NCI-H1105 treated with DMSO at 0.1 percent for 48 hours (cell line): ENCODE data around the gene POTEM.
"Not testable (repeated sequence)": the region's sequence is repeated elsewhere in the genome, so short reads cannot be mapped to it uniquely, and the experiment has no call there.

Experiments used
- DNase-seq: peaks from one replicate; lab custom pipeline; 2025; lab: John Stamatoyannopoulos, UW

Gene POTEM

DNA sequence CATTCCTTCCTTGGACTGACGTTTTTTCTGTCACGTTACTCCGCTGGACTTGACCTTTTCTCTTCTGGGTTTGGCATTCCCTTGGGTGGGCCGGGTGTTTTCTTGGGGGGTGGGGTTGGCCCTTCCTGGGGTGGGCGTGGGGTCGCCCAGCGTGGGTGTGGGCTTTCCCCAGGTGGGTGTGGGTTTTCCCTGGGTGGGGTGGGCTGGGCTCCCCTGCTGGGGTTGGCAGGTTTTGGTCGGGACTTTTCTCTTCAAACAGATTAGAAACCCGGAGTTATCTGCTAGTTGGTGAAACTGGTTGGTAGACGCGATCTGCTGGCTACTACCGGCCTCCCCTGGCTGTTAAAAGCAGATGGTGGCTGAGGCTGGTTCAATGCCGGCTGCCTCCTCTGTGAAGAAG, at the start of gene POTEM:
Gene POTEM (plus strand): TSS at position 301 of the 400 bp plus-strand sequence. CDS start 52 bp downstream, at position 353.
- not testable (repeated sequence) for DNase-seq

DNA sequence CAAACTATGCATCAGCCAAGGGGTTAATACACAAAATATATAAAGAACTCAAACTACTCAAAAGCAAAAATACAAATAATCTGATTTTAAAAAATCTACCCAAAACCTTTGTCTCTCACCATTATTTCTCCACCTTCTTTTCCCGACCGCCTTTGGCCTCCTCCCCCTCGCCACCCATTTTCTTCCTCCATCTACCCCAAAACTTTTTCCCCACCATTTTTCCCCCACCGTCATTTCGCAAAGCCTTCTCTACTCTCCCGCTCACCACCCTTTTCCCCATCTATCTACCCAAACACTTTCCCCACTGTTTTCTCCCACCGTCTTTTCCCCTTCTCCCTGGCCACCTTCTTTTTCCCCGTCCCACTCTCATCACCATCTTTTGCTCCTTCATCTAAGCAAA, 48.9 kb upstream of the POTEM start:
- DNase-seq = not testable (repeated sequence)

DNA sequence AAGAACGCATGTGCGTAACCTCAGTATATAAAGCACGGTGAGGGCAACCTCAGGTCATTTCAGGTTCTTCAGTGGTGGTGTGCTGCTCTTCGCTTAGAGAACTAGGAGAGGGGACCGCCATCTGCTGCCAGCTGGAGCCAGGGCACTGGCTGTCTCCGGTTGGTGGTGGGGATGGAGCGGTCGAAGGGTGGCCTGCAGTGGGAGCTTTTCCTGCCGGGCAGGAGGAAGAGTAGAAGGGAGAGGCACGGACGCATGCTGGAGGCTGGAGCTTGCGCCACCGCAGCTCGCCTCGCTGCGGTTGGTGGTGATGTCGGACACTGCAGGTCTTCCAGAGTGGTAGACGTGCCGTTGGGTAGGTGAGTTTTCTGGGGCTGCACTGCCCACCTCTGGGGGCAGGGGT, 47.2 kb upstream of the POTEM start:
- DNase-seq = not testable (repeated sequence)

DNA sequence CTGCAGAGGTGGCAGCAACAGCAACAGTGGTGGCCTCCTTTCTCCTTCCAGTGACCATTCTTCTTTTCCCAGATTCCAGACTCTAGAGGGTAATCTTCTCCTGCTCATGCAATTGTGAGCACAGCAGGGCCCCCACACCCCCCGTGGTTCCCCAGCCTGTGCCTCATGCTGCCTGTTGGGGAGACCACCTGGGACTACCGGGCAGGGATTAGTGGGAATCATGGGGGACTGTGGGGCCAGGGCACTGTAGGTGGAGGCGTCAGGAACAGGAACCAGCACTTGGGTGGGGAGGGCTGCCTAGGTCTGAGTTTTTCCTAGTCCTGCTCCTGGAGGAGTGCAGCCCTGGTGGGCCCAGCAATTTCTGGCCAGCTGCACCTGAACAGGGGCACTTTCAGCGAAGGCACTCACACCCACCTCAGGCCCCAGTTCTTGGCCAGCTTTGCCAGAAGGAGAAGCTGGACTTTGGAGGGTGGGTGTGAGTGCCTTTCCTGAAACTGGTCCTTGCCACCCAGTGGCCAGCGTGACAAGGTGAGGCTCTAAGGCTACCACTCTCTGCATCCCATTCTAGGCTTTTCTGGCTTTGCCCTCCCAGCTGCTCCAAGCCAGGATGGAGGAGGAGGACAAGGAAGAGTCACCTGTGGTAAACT, 46.1 kb upstream of the POTEM start:
- DNase-seq = not testable (repeated sequence)

DNA sequence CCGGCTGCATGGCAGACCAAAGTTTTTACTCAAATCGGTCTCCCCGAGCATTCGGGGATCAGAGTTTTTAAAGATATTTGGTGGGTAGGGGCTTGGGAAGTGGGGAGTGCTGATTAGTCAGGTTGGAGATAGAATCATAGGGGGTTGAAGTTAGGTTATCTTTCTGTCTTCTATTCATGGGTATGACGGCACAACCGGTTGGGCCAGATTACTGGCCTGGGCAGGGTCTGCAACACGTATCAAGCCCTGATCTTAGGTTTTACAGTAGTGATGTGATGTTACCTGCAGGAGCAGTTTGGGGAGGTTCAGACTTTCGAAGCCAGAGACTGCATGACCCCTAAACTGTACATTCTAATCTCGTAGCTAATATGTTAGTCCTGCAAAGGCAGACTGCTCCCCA, 30.4 kb upstream of the POTEM start:
- not testable (repeated sequence) for DNase-seq

DNA sequence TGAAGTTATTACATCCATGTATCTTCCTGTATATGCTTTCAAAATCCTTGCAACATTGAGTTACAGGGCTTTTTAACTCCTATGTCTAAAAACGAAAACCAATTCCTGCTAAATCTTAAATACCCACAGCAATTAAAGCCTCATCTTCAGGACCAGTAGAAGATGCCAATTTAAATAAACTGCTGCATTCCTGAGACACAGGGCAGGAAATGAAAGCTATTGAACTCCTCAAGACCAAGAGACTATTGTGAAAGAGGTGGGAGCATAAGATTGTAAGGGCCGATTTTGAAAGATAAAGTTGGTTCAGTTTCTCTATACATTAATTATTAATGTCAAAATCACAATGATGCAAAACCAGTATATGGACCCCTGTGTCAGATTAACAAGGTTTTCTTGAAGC, 28.5 kb upstream of the POTEM start:
- DNase-seq = not testable (repeated sequence)

DNA sequence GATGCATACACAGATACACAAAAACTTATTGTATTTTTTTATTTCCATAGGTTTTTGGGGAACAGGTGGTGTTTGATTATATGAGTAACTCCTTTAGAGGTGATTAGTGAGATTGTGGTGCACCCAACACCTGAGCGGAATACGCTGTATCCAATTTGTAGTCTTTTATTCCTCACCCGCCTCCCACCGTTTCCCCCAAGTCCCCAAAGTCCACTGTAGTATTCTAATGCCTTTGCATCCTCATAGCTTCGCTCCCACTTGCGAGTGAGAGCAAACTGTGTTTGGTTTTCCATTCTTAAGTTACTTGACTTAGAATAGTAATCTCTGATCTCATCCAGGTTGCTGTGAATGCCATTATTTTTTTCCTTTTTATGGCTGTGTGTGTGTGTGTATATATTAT, 17.3 kb upstream of the POTEM start:
- not testable (repeated sequence) for DNase-seq

DNA sequence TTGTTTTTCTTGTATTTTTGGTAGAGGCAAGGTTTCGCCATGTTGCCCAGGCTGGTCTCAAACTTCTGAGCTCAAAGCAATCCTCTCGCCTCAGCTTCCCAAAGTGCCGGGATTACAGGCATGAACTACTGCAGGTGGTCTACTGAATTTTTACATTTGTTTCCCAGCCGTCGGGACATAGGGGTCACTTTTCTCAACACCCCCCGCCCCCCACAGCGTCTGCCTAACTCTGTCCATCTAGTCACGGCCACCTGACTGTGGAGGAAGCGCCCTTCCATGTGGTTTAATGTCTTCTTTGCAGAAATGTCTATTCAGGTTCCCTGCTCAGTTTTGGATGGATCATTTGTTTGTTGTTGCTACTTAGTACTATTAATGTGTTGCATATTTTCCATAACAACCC, 14.1 kb upstream of the POTEM start:
- not testable (repeated sequence) for DNase-seq

DNA sequence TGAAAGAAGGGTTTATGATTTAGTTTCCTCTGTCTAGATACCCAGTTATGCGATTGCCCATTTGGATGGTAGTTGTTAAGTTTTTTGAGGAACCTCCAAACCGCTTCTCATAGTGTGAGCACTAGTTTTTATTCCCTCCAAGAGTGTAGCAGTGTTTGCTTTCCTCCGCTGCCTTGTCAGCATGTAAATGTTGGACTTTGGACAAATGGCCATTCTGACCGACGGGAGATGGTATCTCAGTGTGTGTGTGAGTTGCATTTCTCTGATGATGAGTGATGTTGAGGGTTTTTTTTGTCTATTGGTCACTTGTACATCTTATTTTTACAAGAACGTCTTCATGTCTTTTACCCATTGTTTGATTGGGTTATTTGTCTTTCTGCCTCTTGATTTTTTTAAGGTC, 11.4 kb upstream of the POTEM start:
- DNase-seq = not testable (repeated sequence)

DNA sequence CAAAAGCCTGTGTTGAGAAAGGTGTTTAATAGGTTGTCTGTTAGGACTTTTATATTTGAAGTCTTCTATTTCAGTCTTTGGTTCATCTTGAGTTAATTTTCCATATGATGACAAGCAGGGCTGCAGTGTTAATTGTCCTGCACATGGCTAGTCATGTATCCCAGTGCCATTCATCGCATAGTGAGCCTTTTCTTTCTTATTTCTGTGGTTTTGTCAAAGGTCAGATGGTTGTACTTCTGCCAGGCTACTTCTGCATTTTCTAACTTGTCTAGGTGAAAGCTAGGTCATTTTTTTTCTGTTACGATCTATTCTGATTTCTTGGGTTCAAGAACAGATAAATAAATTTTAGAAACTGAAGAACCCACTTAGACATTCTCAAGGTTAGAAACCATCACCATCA, 5.7 kb upstream of the POTEM start:
- DNase-seq = not testable (repeated sequence)

DNA sequence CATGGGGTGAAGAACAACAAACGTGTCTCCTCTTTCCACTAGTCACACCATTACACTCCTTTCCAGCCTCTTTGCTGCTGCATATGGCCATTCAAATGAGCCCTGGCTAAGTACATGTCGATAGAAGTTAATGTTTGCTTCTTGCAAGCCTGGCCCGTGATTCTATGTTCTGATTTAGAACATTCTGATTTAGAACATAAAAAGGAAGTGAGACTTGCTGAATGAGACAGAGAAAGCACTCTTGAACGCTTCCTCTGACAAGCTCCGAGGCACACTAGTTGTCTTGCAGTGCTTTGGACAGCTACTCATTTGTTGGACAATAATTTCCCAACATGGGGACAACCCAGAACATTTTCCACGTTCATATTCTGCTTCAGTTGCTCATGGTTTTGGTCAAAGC, 5.1 kb upstream of the POTEM start:
- DNase-seq = not testable (repeated sequence)

DNA sequence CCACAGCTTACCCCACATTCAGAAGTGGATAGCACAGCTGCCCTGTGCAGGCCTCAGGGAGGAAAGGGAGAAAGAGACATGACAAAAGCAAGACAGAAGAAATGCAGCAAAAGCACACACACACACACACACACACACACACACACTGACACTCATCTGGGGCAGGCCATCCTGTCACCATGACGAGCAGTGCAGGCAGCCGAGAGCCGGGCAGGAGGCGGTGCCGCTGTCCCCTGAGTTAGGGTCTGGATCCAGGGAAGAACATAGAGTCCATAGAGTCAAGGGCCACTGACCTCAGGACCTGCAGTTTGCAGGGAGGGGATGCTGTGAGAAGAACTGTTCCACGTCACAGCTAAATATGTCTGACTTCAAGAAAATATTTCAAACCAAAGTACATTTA, 4.0 kb upstream of the POTEM start:
- not testable (repeated sequence) for DNase-seq

DNA sequence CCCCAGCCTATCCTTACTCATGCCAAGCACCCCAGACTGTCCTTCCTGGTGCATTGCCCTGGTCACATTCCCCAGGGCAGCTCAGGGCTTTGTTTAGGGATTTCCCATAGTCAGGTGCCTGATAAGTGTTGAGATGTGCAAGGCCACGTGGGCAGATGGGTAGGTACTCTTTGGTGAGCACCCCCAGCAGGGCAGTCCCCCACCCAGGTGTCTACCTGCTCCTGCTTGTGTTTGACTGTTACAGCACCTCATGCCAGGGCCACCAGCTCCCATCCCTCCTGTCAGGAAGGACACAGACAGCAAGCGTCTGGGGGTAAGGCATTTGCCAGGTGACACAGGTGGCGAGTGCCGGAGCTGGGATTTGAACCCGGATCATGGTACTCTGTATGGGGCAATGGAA, 2.4 kb upstream of the POTEM start:
- DNase-seq = not testable (repeated sequence)

DNA sequence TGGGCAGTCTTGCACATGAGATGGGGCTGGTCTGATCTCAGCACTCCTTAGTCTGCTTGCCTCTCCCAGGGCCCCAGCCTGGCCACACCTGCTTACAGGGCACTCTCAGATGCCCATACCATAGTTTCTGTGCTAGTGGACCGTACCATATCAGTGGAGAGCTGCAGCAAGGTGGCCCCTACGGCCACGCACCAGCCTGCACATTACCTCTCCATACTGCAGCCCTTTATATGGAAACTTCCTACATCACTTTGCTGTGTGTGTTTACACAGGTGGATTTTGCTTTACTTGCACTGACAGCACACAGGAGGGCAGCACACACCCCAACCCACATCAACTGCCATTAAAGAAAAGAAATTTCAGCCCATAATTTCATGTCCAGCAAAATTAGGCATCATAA, 35.3 kb downstream of the POTEM start:
- not testable (repeated sequence) for DNase-seq

DNA sequence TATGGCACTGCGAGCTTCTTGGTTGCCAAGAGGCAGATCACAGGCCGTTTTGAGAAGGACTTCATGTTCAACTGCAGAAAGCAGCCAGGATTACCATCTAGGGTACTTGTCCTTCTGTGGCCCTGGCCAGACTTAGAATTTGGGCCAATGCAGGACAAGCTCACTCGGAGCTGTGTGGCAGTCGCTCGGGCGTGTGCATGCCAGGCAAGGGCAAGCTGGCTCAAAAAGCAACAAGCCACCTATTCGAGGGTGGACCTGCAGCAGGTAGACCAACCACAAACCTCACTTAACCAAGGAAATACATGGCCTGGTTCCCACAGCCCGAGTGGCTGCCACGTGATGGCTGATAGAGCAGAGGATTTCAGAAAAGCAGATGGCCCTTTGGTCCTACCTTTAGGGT, 39.3 kb downstream of the POTEM start:
- DNase-seq = not testable (repeated sequence)

DNA sequence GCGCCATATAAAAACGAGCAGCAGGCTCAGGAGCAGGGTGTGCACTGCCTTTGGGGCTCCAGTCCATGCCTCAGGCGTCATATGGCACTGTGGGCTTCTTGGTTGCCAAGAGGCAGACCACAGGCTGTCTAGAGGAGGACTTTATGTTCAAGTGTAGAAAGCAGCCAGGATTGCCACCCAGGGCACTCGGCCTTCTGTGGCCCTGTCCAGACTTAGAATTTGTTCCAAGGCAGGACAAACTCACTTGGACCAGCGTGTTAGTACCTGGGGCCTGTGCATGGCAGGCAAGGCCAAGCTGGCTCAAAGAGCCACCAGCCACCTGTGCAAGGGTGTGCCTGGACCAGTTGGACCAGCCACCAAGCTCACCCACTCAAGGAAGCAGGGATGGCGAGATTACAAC, 40.4 kb downstream of the POTEM start:
- not testable (repeated sequence) for DNase-seq

DNA sequence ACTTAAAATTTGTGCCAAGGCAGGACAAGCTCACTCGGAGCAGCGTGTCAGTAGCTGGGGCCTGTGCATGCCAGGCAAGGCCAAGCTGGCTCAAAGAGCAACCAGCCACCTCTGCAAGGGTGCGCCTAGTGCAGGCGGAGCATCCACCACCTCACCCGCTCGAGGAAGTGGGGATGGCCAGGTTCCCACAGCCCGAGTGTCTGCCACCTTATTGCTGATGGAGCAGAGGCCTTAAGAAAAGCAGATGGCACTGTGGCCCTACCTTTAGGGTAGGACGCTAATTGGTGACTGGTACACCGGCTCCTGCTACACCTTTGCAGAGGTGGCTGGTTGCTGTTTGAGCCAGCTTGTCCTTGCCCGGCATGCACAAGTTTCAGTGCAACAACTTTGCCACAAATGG, 43.8 kb downstream of the POTEM start:
- not testable (repeated sequence) for DNase-seq

DNA sequence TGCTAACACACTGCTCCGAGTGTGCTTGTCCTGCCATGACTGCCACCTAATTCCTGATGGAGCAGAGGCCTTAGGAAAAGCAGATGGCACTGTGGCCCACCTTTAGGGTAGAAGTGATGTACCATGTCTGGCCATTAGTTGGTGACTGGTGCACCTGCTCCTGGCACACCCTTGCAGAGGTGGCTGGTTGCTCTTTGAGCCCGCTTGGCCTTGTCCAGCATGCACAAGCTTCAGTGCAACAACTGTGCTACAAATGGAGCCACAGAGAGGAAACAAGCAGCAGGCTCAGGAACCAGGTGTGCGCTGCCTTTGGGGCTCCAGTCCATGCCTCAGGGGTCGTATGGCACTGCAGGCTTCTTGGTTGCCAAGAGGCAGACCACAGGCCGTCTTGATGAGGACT, 44.5 kb downstream of the POTEM start:
- not testable (repeated sequence) for DNase-seq

DNA sequence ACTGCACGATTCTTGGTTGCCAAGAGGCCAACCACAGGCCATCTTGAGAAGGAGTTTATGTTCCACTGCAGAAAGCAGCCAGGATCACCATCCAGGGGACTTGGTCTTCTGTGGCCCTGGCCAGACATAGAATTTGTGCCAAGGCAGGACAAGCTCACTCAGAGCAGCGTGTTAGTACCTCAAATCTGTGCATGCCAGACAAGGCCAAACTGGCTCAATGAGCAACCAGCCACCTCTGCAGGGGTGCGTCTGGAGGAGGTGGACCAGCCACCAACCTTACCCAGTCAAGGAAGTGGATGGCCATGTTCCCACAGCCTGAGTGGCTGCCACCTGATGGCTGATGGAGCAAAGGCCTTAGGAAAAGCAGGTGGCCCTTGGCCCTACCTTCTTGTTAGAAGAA, 48.0 kb downstream of the POTEM start:
- not testable (repeated sequence) for DNase-seq

DNA sequence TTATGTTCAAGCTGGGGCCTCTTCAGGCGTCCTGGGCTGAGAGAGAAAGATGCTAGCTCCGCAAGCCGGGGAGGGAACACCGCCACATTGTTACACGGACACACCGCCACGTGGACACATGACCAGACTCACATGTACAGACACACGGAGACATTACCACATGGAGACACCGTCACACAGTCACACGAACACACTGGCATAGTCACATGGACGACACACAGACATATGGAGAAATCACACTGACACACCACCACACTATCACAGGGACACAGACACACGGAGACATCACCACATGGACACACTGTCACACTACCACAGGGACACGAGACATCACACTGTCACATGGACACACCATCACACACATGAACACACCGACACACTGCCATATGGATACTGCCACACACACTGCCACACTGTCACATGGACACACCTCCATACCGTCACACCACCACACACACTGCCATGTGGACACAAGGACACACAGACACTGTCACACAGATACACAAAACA, 57.9 kb downstream of the POTEM start:
- DNase-seq = not testable (repeated sequence)

DNA sequence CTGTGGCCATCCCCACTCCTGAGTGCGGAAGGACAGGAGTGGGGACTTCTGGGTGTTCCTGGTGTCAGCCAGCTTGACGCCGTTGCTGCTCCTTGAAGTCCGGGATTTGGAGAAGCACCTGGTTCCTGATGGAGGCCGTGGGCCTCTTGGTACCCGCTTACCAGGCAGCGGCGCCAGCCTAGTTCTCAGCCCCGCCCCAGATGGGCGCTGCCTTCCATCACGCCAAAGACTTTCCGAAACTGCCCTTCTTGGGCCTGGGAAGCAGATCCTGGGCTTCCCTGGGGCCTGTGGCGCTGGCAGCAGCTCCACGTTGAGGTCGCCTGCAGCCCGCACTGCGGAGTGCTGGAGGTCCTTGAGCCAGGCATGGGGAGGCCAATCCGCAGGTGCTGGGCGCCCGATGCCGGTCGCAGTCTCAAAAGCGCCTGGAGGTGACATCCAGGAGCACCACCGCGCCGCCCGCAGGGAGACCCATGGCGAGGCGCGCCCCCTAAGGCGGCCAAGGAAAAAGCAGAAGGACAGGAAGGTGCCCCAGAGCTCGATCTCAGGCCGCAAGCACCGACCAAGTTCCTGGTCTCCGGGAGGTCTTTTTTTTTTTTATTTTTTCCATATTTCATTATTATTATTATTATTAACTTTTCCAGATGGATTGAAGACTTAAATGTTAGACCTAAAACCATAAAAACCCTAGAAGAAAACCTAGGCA, 59.6 kb downstream of the POTEM start:
- not testable (repeated sequence) for DNase-seq

DNA sequence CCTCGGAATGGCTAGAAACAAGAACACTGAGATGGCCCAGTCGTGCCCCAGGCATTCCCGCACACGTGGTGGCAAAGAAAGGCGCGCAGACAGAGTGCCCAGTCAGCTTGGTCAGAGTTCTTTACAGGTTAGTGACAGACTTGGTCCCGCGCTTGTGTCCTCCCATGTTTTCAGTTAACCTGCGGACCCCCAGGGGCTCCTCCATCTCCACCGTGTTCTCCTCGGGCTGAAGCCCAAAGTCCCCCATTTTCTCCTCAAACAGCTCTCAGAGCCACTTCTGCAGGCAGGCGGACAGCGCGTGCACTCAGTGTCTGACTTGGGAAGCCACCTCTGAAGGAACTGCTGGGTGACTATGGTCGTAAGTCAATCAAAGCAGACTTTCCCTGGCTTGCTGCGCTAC, 60.7 kb downstream of the POTEM start:
- not testable (repeated sequence) for DNase-seq

DNA sequence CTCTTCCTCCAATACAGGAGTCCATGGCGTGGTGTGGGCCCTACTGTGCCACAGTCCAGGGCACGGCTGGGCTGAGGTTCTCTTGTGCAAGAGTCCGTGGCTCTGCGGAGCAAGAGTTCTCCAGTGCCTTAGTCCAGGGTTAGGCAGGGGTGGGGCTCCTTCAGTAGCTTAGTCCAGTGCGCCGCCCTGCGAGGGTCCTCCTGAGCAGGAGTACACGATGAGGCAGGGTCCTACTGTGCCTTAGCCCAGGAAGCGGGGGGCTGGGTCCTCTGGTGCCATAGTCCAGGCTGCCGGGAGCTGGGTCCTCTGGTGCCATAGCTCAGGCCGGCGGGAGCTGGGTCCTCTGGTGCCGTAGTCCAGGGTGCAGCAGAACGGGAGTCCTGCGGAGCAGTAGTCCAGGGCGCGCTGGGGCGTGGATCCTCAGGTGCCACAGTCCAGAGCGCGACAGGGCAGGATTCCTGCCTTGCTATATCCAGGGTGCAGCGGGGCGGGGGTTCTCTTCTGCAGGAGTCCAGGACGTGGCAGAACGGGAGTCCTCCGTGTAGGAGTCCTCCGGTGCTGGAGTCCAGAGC, 69.7 kb downstream of the POTEM start:
- not testable (repeated sequence) for DNase-seq
